HG02943 (cell line): ENCODE results near the gene CACNB4.
"Not testable (repeated sequence)": the region's sequence is repeated elsewhere in the genome, so short reads cannot be mapped to it uniquely, and the experiment has no call there.

Experiments
- ATAC-seq: cut with Tn5 transposase; IDR thresholded peaks from one replicate; pipeline ENCODE4 v1.9.1; 2021; ENCODE audit warnings: mild to moderate bottlenecking, low read depth, moderate library complexity; ENCODE audit not compliant: unreplicated experiment

The CACNB4 gene

DNA sequence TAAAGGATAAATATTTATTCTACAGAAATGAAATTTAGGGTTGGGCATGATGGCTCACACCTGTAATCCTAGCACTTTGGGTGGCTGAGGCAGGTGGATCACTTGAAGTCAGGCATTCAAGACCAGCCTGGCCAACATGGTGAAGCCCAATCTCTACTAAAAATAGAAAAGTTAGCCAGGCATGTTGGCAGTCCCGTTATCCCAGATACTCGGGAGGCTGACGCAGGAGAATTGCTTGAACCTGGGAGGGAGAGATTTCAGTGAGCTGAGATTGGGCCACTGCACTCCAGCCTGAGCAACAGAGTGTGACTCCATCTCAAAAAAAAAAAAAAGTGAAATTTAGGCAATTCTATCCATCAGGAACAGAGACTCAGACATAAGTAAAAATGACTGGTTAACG is 8.1 kb downstream of the CACNB4 start:
- not testable (repeated sequence) for ATAC-seq

GRCh38 chr2:152089238-152089637 is 9.6 kb downstream of the CACNB4 start:
- ATAC-seq: no peak

GRCh38 chr2:152088006-152088405 is 10.8 kb downstream of the CACNB4 start:
- ATAC-seq: no peak

DNA sequence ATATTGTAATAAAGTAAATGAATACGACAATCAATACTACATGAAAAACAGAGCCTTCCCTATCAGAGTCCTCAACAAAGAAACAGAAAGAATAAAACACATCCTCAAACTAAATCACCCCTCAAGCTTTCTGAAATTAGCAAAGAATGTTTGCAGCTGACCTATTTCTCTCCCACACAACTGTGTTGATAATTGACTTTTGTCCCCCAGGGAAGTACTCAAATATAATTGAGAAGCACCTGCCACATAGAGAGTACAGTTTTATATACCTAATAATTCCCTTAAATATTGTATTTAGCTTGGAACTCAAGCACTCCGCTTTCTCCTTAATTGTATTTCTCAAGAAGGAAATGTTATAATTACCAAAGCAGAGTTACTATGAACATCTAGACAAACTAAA is 12.6 kb downstream of the CACNB4 start:
- ATAC-seq: no peak

DNA sequence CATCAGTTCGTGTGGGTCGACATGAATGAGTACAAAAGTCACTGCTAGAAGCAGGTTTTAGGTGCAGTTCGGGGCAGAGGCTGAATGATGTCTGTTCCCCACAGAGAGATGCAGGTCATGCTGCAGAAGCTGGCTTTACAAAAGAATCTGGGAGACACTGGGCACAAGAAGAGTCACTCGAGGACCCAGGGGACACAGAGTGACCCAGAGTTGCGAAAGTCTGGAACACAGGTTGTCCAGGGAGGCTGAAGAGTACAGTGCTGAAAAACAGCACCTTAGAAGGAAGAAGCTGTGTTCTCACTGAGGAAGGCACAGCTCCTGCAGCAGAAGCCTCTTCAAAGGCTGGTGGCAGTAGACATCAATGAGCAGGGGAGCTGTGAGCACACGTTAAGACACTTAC is 14.8 kb downstream of the CACNB4 start:
- no peak for ATAC-seq

DNA sequence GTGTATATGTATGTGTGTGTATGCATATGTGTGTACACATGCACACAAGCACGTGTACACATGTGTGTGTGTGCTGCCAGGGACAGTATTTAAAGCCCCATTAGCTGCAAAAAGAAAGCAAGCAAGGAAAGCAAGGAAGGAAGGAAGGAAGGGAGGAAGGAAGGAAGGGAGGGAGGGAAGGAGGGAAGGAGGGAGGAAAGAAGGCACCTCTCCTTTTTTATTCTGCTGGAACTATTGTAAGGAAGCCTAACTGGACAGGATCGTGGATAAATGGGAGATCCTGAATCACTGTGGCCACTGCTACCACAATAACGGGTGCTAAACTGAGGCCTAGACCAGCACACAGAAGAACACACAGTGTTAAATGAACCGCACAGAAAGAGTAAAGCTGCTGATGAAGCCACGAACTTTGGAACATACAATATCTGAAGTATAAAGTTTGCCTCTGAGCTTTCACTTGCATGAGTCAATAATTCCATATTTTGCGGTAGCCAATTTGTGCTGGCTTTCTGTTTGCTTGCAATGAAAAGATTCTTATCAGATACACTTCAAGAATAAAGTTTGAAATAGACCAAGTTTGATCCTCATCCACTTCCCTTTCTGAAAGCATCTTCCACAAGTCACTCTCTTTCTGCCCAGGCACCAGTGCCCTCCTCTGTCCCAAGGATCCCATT is 15.5 kb downstream of the CACNB4 start:
- ATAC-seq: no peak

GRCh38 chr2:152078662-152079061 is 20.2 kb downstream of the CACNB4 start:
- ATAC-seq: no peak

- ATAC-seq: no peak
Observed at GRCh38 chr2:152078023-152078422, 20.8 kb downstream of the CACNB4 start.

GRCh38 chr2:152075461-152076050 is 23.3 kb downstream of the CACNB4 start:
- no peak for ATAC-seq

GRCh38 chr2:152072011-152072410 is 26.8 kb downstream of the CACNB4 start:
- ATAC-seq: no peak

DNA sequence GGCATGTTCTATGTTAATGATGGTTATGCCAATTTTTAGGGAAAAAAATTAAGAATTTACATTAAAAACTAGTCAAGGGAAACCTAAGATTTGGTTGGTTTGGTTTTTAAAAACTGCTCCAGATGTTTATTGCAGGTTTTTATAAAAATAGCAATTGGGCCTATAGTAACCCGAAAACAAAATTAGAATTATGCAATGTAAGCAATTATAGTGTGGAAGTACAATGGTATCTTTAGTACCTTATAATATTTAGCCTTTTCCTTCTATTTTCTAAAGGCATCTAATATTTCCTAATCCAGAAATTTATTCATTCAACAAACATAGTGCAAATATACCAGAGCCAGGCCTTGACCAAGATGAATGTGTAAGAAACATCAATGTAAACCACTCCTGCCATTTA is 27.3 kb downstream of the CACNB4 start:
- ATAC-seq: no peak

DNA sequence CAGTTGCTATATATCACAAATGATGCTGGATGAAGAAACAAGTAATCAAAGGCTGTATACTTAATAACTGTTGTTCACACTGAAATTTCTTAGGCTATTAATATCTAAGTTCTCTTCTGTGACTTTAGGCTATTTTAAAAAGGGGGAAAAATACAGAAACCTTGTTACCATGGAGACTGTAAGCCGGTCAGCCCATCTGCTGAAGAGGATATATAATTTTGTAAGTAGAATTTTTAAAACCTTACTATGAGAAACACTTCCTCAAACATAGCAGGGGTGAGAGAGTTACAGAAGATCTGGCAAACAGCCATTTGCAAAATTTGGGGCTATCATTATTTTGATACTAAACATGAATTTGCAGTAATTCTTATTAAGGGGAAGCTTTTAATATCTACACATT is 27.8 kb downstream of the CACNB4 start:
- ATAC-seq: no peak

GRCh38 chr2:152068226-152068625 is 30.6 kb downstream of the CACNB4 start:
- ATAC-seq: no peak

DNA sequence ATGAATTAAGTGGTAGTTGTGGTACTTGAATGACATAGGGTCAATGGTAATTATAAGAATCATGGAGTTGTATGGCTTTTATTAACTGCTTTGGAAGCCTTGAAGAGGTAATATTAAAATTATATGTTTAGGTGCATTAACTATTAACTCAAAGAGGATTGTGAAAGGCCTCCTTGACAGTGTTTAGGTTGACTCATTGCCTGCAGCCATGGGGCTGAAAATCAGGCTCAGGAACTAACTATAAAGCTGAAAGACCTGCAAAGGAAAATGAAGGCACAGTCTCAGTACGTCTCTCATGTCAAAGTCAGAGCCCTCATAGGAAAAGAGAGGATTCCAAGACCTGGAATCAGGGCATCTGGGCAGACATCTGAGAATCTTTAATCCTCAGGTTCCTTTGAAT is 31.0 kb downstream of the CACNB4 start:
- no peak for ATAC-seq

GRCh38 chr2:152065945-152066344 is 32.9 kb downstream of the CACNB4 start:
- ATAC-seq: no peak

GRCh38 chr2:152064001-152064400 is 34.8 kb downstream of the CACNB4 start:
- ATAC-seq: no peak

- no peak for ATAC-seq
Observed at GRCh38 chr2:152063325-152063924, 35.4 kb downstream of the CACNB4 start.

- no peak for ATAC-seq
Observed at GRCh38 chr2:152062125-152063091, 36.4 kb downstream of the CACNB4 start.

- no peak for ATAC-seq
Observed at GRCh38 chr2:152061383-152061782, 37.5 kb downstream of the CACNB4 start.

DNA sequence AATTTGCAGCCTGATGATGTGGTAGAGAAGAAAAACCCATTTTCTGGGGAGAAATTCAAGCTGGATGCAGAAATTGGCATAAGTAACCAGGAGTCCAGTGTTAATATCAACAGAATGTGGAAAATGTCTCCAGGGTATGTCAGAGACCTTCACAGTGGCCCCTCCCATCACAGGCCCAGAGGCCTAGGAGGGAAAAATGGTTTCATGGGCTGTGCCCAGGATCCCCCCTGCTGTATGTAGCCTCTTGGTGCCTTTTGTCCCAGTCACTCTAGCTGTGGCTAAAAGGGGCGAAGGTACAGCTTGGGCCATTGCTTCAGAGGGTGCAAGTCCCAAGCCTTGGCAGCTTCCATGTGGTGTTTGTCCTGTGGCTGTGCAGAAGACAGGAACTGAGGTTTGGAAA is 40.2 kb downstream of the CACNB4 start:
- ATAC-seq: no peak

DNA sequence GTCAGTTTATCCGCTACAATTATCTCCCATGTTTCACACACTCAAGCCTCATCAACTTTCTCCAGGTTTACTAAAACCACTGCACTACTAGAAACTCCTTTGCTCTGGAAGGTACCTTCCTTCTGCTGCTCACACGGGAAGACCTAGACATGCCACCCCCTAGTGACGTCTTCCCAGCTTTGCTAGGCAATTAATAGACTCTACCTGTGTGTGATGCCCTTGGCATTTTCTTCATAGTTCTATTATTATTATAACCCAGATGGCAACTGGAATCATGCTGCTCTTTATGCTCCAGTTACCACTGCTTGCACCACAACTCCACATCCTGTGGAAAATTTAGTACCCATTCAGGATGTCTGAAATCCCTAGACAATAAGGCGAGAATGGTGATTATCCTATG is 42.4 kb downstream of the CACNB4 start:
- no peak for ATAC-seq
